ENCODE measurements around the gene FABP3. TPM values are rescaled to one million over a fixed set of nuclear protein-coding genes. Genes with fewer than 3 reads are reported as not detected.

Gene FABP3
- total and polyA plus RNA-seq, 2 donors (not counting 3 experiments of a cell fraction or from before 2014, with no cell fraction given): 0.84 to 2.6 TPM

DNA sequence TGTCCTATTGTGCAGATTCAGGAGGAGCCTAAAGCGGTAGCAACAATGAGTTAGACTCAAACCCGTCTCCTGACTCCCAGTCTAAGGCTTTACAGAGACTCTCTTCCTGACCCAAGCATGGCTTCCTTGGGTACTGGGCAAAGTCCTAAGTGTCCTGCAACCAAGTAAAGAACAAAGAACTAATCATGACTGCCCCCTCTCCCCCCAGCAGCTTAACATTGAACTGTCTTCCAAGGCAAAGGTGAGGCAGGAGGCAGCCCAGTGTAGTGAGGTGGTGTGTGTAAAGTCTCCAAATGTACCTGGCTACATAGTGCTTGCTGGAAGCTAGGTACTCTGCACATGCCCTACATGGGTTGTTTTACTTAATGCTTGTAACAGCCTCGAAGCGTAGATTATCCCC lies 2.3 kb downstream of the FABP3 start:
- POLR2A ChIA-PET: no interaction called here
- H3K27ac ChIP-seq (ENCODE audit: insufficient read depth, low read depth, low read length): no peak overlapping the region

More for the DNA sequence above, 2.3 kb downstream of the FABP3 start:
- Histone ChIP-seq H4K20me1 (replicated peaks; ENCODE audit: control insufficient read depth, extremely low read depth, insufficient read depth, low read length) (no peaks in the 10 kb centered on the region), H3K79me2 (ENCODE audit: control insufficient read depth, insufficient read depth, low read length) (no peaks in the 10 kb centered on the region), H2AFZ (ENCODE audit: low read depth, low read length) (no peak overlapping the region), H3K36me3 (ENCODE audit: control insufficient read depth in 2 of 2, extremely low read depth in 1 of 2, insufficient read depth in 2 of 2, low read length in 2 of 2) (peaks cover 0 to 8% of the 10 kb centered on the region in 2 experiments), H3K9me3 (replicated peaks; ENCODE audit: control insufficient read depth, insufficient read depth, low read length) (no peaks in the 10 kb centered on the region), H3K4me1 (ENCODE audit: control insufficient read depth, extremely low read depth, insufficient read depth, low read length) (peaks cover 6% of the 10 kb centered on the region), H3K9me1 (replicated peaks; ENCODE audit: control insufficient read depth, extremely low read depth, insufficient read depth, low read length) (no peaks in the 10 kb centered on the region), H3K4me2 (ENCODE audit: insufficient read depth, low read length) (no peak overlapping the region), H3K9ac (replicated peaks; ENCODE audit: extremely low read depth, insufficient read depth, low read length) (no peak overlapping the region), H3K4me3 (replicated peaks in 1 of 3; ENCODE audit: insufficient read depth in 1 of 3, low read depth in 1 of 3, low read length in 3 of 3) (no peak overlapping the region), H3K27me3 (ENCODE audit: control insufficient read depth in 2 of 2, insufficient read depth in 2 of 2, low read length in 2 of 2) (no peaks in the 10 kb centered on the region)
- dilution Hi-C loops (cut with MboI; ENCODE audit: extremely low pct_ligation_motif_present, low sequenced_read_pairs): no loop called here
- DNase-seq (ENCODE audit: low read depth, low spot score): no peak
- no peak for FAIRE-seq
- BruUV-seq (replicated peaks): no TSS peak
- CTCF ChIA-PET: interaction anchor here (1.4 kb wide), 1 partner anchor 24 kb away, joined by 5 read pairs; no protein-coding TSS in a partner anchor
- intact Hi-C loops (cut with micrococcal nuclease): no loop called here
- TF ChIP-seq POLR2AphosphoS5 (IDR thresholded peaks at IDR 0.05; ENCODE audit: insufficient read depth, low read depth, low read length) (no peak), JUN (IDR thresholded peaks at IDR 0.05; ENCODE audit: borderline replicate concordance, insufficient read depth, insufficient read length, low read depth) (no peak), MYC (IDR thresholded peaks at IDR 0.05; ENCODE audit: low read depth, low read length) (no peak), POLR2A (IDR thresholded peaks at IDR 0.05; ENCODE audit: low read depth, low read length) (no peak), EZH2 (IDR thresholded peaks at IDR 0.05; ENCODE audit: borderline replicate concordance, low read depth, low read length, severe bottlenecking) (no peak), FOS (IDR thresholded peaks at IDR 0.05; ENCODE audit: borderline replicate concordance, insufficient read depth, low read length) (no peak)
- TF ChIP-seq, protein P1, sequence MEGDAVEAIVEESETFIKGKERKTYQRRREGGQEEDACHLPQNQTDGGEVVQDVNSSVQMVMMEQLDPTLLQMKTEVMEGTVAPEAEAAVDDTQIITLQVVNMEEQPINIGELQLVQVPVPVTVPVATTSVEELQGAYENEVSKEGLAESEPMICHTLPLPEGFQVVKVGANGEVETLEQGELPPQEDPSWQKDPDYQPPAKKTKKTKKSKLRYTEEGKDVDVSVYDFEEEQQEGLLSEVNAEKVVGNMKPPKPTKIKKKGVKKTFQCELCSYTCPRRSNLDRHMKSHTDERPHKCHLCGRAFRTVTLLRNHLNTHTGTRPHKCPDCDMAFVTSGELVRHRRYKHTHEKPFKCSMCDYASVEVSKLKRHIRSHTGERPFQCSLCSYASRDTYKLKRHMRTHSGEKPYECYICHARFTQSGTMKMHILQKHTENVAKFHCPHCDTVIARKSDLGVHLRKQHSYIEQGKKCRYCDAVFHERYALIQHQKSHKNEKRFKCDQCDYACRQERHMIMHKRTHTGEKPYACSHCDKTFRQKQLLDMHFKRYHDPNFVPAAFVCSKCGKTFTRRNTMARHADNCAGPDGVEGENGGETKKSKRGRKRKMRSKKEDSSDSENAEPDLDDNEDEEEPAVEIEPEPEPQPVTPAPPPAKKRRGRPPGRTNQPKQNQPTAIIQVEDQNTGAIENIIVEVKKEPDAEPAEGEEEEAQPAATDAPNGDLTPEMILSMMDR (IDR thresholded peaks at IDR 0.05; ENCODE audit: extremely low read depth in 1 of 2, insufficient read depth in 1 of 2, low read depth in 1 of 2, low read length in 2 of 2): no peak
- TF ChIP-seq, protein P2, sequence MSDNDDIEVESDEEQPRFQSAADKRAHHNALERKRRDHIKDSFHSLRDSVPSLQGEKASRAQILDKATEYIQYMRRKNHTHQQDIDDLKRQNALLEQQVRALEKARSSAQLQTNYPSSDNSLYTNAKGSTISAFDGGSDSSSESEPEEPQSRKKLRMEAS (IDR thresholded peaks at IDR 0.05; ENCODE audit: insufficient read depth, insufficient read length): no peak
